H7 (cell line): Measurements from ENCODE around the gene MROH8. TPM values are rescaled to one million over a fixed set of nuclear protein-coding genes. Genes with fewer than 3 reads are reported as not detected.

Experiments used
- DNase-seq: peaks from one replicate; pipeline ENCODE4 v3.0.0; 2012
- H3K27me3 ChIP-seq: 2 replicates; pipeline ENCODE4 v1.6.0; 2011; ENCODE audit warnings: mild to moderate bottlenecking, low read length; ENCODE audit not compliant: control insufficient read depth, insufficient read depth
- H3K36me3 ChIP-seq: replicated peaks from 2 replicates; pipeline ENCODE4 v1.5.1; 2011; ENCODE audit warnings: low read length; ENCODE audit not compliant: control insufficient read depth, insufficient read depth
- H3K4me3 ChIP-seq: 2 replicates; pipeline ENCODE4 v1.5.1; 2011; ENCODE audit warnings: low read depth, mild to moderate bottlenecking, control low read depth, low read length, moderate library complexity; ENCODE audit not compliant: insufficient read depth
- total RNA-seq: library from RNA; depleted of rRNA; stranded (reverse); fragments of >200 nt; shearing (Covaris generic); gene quantifications from 2 replicates; pipeline ENCODE4 v1.2.3, GENCODE V29; 2014

Gene MROH8
- total RNA-seq, 1 experiment from 2014 or later, result 1.3 TPM

- H3K27me3 ChIP-seq, result no peaks in the 10 kb centered on the region
- H3K36me3 ChIP-seq, result peaks cover 47% of the 10 kb centered on the region
- no peak overlapping the region for H3K4me3 ChIP-seq
- no peak for DNase-seq
Measured at GRCh38 chr20:37205794-37206193, 26.4 kb upstream of the MROH8 start.

- Histone ChIP-seq H3K4me3 (no peak overlapping the region), H3K27me3 (no peaks in the 10 kb centered on the region), H3K36me3 (peaks cover 51% of the 10 kb centered on the region)
- DNase-seq, result no peak
Measured at GRCh38 chr20:37205130-37205529, 25.8 kb upstream of the MROH8 start.

DNA sequence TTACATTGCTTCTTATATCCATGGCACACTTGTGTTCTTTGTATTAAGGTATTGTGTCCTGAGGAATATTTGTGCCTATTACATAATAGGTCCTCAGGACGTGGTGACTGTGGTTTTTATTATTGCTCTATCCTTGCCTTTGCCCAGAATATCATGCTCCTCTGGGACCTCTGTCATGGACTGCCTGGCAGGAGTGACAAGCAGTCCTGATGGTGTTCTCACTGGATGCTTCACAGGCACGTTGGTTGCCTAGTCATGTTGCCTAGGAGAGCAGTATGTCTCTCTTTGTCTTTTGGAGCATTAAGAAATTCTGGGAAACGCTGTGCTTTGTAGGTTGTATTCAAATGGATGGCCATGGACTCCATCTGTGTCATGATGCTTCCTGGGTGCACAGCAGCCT is 24.7 kb upstream of the MROH8 start:
- H3K36me3 ChIP-seq, result peaks cover 52% of the 10 kb centered on the region
- no peaks in the 10 kb centered on the region for H3K27me3 ChIP-seq
- no peak for DNase-seq
- no peak overlapping the region for H3K4me3 ChIP-seq

- Histone ChIP-seq H3K4me3 (no peak overlapping the region), H3K27me3 (no peaks in the 10 kb centered on the region), H3K36me3 (peaks cover 48% of the 10 kb centered on the region)
- peak; percentile 56 for DNase-seq
Measured at GRCh38 chr20:37202267-37202943, 23.1 kb upstream of the MROH8 start.

DNA sequence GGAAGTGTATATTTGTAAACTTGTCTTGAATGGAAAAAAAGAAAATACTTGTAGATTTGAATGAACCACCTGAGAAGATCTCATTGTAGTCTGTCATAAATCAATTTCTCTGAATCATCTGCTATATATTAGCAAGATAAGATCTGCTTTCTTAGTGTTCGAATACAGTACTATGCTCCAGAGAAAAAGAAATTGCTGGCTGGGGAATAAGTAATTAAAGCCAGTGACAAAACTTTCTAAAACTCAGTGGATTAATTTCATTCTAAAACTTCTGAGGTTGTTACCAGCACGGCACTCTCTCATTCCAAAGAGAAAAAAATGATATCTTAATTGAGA is 22.4 kb upstream of the MROH8 start:
- DNase-seq, result no peak
- H3K36me3 ChIP-seq, result peaks cover 48% of the 10 kb centered on the region
- no peaks in the 10 kb centered on the region for H3K27me3 ChIP-seq
- H3K4me3 ChIP-seq, result no peak overlapping the region

- Histone ChIP-seq H3K4me3 (no peak overlapping the region), H3K36me3 (peaks cover 48% of the 10 kb centered on the region), H3K27me3 (no peaks in the 10 kb centered on the region)
- no peak for DNase-seq
Measured at GRCh38 chr20:37200926-37201826, 21.8 kb upstream of the MROH8 start.

DNA sequence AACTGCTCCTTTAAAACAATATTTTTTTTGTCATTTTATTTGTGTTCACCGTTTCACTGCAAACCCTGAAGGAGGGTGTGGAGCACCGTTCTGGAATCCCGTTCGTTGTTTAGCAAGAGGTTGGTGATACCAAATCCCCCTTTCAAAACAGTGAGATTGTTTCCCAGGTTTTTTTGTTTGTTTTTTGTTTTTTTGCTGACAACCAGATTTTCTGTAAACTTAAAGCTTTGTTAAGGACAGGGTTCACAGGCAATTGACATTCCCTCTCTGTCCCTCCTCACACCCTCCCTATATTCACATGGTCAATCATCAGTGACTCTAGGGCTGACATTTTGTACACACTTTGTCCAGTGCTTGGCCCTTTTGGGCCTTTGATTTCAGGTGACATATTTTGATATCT is 21.0 kb upstream of the MROH8 start:
- H3K36me3 ChIP-seq, result peaks cover 44% of the 10 kb centered on the region
- H3K27me3 ChIP-seq, result no peaks in the 10 kb centered on the region

DNA sequence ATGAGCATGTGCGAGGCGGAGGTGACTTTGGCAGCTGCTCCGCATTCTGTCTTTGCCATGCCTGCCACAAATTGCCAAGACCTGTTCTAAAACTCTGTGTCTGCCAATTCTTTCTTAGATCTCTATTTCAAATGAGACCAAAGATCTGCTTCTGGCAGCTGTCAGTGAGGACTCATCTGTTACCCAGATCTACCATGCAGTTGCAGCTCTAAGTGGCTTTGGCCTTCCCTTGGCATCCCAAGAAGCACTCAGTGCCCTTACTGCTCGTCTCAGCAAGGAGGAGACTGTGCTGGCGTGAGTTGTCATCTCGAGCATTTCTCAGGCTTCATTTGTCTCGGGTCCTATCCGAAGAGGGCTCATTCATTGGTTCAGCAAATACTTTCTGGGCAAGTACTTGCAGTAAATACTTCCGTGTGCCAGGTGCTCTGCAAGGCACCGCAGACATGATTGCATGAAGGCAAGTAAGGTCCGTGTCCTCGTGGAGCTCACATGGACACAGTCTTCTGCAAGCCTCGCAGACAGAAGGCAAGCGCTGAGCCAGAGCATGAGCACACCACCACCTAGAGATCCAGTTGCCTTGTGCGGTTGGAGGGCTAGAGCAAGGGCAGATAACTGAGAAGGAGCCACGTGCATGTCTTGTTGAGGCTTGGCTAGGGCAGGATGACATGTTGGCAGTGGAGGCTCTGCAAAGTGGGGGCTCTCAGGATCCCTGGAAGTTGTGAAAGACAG is 19.7 kb upstream of the MROH8 start:
- Histone ChIP-seq H3K36me3 (peaks cover 32% of the 10 kb centered on the region), H3K4me3 (no peak overlapping the region), H3K27me3 (no peaks in the 10 kb centered on the region)
- no peak for DNase-seq

More for the DNA sequence above, 21.0 kb upstream of the MROH8 start:
- DNase-seq, result no peak
- H3K4me3 ChIP-seq, result no peak overlapping the region

- Histone ChIP-seq H3K27me3 (no peaks in the 10 kb centered on the region), H3K4me3 (no peak overlapping the region), H3K36me3 (peaks cover 17% of the 10 kb centered on the region)
- DNase-seq, result no peak
Measured at GRCh38 chr20:37194621-37195417, 15.5 kb upstream of the MROH8 start.

GRCh38 chr20:37193821-37194220 is 14.5 kb upstream of the MROH8 start:
- peaks cover 9% of the 10 kb centered on the region for H3K36me3 ChIP-seq
- H3K4me3 ChIP-seq, result no peak overlapping the region
- H3K27me3 ChIP-seq, result no peaks in the 10 kb centered on the region
- DNase-seq, result no peak

DNA sequence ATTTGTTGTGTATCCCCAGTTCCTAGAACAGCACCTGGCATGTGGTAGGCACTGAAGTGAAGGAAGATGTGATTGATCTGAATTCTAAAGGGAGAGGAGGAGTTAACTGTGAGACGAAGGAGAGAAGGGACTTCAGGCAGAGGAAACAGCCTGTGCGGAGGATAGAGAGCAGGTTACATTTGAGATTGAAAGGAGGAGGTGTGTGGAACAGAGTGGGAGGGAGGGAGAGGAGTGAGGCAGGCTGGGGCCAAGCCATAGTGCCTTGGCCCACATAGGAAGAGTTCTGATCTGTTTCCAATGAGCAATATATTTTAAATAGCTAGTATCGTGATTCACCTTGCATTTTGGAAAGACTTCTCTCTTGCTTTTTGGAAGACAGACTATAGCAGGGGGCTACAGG is 13.9 kb upstream of the MROH8 start:
- DNase-seq, result no peak
- Histone ChIP-seq H3K4me3 (no peak overlapping the region), H3K36me3 (peaks cover 8% of the 10 kb centered on the region), H3K27me3 (no peaks in the 10 kb centered on the region)

DNA sequence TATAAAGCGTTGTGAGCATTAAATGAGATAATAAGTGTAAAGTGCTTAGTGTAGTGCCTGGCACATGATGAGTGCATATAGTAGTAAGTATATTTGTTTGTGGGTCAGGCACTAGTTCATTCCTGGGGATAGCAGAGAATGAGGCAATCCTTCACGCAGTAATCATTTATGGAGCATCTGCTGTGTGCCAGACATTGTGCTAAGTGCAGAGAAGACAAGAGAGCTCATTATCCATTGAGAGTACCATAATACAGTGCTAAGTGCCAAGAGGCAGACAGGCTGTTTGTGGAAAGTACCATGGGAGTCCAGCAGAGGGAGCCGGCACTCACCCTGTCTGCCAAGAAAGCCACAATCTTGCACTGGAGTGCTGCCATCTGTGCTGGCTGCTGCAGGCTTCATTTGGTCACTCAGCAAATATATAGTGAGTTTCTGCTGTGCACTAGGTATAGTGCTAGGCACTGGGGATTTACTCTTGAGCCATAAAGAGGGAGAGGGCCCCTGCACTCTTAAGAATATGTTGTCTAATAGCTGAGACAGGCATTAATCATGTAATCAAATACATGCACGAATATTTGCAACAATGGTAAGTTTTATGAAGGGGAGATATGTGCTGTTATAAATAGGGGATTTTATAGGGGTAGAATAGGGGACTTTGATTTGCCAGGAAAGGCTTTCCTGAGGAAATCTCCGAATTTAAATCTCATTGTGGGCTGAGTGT is 12.9 kb upstream of the MROH8 start:
- Histone ChIP-seq H3K36me3 (peaks cover 7% of the 10 kb centered on the region), H3K4me3 (no peak overlapping the region), H3K27me3 (no peaks in the 10 kb centered on the region)
- peak; percentile 78 for DNase-seq

- H3K36me3 ChIP-seq, result peaks cover 7% of the 10 kb centered on the region
- DNase-seq, result no peak
Measured at GRCh38 chr20:37190354-37191112, 11.2 kb upstream of the MROH8 start.

More at GRCh38 chr20:37190354-37191112, 11.2 kb upstream of the MROH8 start:
- no peaks in the 10 kb centered on the region for H3K27me3 ChIP-seq
- no peak overlapping the region for H3K4me3 ChIP-seq
